MCF 10A (cell line): ENCODE measurements around the gene TEX2. TPM values are rescaled to one million over a fixed set of nuclear protein-coding genes. Genes with fewer than 3 reads are reported as not detected.
A peak's percentile ranks its signal among the peaks of the same experiment; 100 is the strongest.

Experiments used
- BruUV-seq: library from RNA; stranded (reverse); fragments of 400-500 nt; replicated peaks from 2 replicates; lab custom pipeline; 2021; lab: Mats Ljungman, UMichigan
- CTCF ChIA-PET: fragments of 300-600 bp; sonication (Branson Sonifier 250); formaldehyde crosslinking; extraction: SDS; loops from one replicate; lab custom pipeline; 2021; ENCODE audit warnings: antibody characterized with exemption, inconsistent platforms; lab: Yijun Ruan, JAX
- POLR2A ChIA-PET: fragments of 300-600, 350-650 bp; sonication (Branson Sonifier 250); formaldehyde crosslinking; extraction: SDS; loops from one replicate; lab custom pipeline; 2020; ENCODE audit warnings: antibody characterized with exemption, inconsistent platforms; lab: Yijun Ruan, JAX
- DNase-seq: peaks from one replicate; pipeline ENCODE4 v3.0.0-alpha.2; 2018; ENCODE audit not compliant: unreplicated experiment
- H3K27ac Mint-ChIP-seq: one replicate; pipeline ENCODE4 v1.8.0; 2022; ENCODE audit warnings: mild to moderate bottlenecking, low read depth, mixed read lengths; ENCODE audit not compliant: unreplicated experiment
- H3K27me3 Mint-ChIP-seq: one replicate; pipeline ENCODE4 v1.8.0; 2022; ENCODE audit warnings: mixed read lengths; ENCODE audit not compliant: insufficient read depth, unreplicated experiment
- H3K36me3 Mint-ChIP-seq: one replicate; pipeline ENCODE4 v1.8.0; 2022; ENCODE audit warnings: mild to moderate bottlenecking, moderate library complexity, mixed read lengths; ENCODE audit not compliant: insufficient read depth, unreplicated experiment
- H3K4me1 Mint-ChIP-seq: one replicate; pipeline ENCODE4 v1.8.0; 2022; ENCODE audit warnings: mixed read lengths; ENCODE audit not compliant: insufficient read depth, unreplicated experiment
- H3K4me3 Mint-ChIP-seq: one replicate; pipeline ENCODE4 v1.8.0; 2022; ENCODE audit warnings: mild to moderate bottlenecking, moderate library complexity, mixed read lengths; ENCODE audit not compliant: unreplicated experiment
- H3K9me3 Mint-ChIP-seq: one replicate; pipeline ENCODE4 v1.8.0; 2022; ENCODE audit warnings: mixed read lengths; ENCODE audit not compliant: unreplicated experiment
- intact Hi-C: fragments of 100-400 bp; cut with micrococcal nuclease; formaldehyde crosslinking; loops from 2 replicates; pipeline ENCODE4 v1.14.1; 2022
- total RNA-seq: library from RNA; stranded (reverse); gene quantifications from 2 replicates; pipeline ENCODE4 v1.2.3, GENCODE V29; 2022
- TF ChIP-seq, protein P1 (sequence below): fragments of 200-600 bp; IDR thresholded peaks from one replicate; pipeline ENCODE4 v1.8.0; 2022; ENCODE audit warnings: antibody characterized with exemption, mild to moderate bottlenecking; ENCODE audit not compliant: unreplicated experiment

TEX2 gene
- total RNA-seq, 1 experiment from 2014 or later = 42.2 TPM

DNA sequence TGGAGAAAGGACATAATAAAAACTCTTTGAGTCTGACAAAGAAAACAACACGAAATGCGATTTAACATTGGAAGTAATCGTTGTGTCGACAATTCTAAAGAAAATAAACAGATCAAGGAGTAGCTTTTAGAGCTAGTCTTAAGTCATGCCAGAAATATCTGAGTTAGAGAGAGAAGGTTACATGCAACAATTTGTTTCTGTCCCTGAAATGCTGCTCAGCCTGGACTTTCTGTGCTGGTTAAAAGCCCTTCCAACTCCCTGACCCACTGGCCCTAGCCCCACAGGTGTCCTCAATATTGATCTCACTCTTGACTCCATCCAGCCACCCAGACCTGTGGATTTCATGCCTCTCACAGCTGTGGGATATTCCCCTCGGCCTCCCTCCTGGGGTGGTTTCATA, 33.2 kb upstream of the TEX2 start:
- Mint-ChIP-seq H3K27ac (no peak overlapping the region), H3K4me1 (no peaks in the 10 kb centered on the region), H3K4me3 (no peak overlapping the region), H3K36me3 (no peaks in the 10 kb centered on the region), H3K27me3 (no peaks in the 10 kb centered on the region), H3K9me3 (peaks cover 6% of the 10 kb centered on the region)
- CTCF ChIA-PET = interaction anchor here (0.6 to 2.4 kb wide), 6 partner anchors 10 to 196 kb away, joined by 3 to 15 read pairs (median 4); no protein-coding TSS in a partner anchor
- intact Hi-C loops = no loop called here
- TF ChIP-seq, protein P1, sequence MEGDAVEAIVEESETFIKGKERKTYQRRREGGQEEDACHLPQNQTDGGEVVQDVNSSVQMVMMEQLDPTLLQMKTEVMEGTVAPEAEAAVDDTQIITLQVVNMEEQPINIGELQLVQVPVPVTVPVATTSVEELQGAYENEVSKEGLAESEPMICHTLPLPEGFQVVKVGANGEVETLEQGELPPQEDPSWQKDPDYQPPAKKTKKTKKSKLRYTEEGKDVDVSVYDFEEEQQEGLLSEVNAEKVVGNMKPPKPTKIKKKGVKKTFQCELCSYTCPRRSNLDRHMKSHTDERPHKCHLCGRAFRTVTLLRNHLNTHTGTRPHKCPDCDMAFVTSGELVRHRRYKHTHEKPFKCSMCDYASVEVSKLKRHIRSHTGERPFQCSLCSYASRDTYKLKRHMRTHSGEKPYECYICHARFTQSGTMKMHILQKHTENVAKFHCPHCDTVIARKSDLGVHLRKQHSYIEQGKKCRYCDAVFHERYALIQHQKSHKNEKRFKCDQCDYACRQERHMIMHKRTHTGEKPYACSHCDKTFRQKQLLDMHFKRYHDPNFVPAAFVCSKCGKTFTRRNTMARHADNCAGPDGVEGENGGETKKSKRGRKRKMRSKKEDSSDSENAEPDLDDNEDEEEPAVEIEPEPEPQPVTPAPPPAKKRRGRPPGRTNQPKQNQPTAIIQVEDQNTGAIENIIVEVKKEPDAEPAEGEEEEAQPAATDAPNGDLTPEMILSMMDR = no peak
- no peak for DNase-seq
- POLR2A ChIA-PET = interaction anchor here (1.2 kb wide), 2 partner anchors 15 to 150 kb away, joined by 3 read pairs; no protein-coding TSS in a partner anchor
- BruUV-seq = no TSS peak

DNA sequence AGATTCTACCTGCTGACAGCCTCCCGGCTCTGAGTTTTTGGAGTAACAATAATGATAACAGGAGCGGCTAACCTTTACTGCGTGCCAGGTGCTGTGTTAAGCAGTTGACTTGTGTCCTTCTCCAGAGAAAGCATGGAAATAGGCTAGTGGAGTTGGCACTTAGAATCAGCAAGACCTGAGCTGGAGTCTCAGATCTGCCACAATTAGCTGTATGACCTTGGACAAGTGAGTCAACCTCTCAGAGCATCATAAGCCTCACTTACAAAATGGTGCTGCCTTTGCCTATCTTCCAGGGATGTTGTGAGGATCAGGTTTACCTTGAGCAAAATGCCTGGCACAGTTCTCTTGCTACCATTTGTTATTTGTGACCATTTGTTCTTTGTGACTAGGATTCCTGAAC, 32.1 kb upstream of the TEX2 start:
- peaks cover 10% of the 10 kb centered on the region for H3K9me3 Mint-ChIP-seq
- no peak overlapping the region for H3K4me3 Mint-ChIP-seq
- H3K4me1 Mint-ChIP-seq = no peaks in the 10 kb centered on the region
- no peak for DNase-seq
- intact Hi-C loops = no loop called here
- ChIA-PET POLR2A (no interaction called here), CTCF (interaction anchor here (0.6 to 1.0 kb wide), 2 partner anchors 9 to 11 kb away, joined by 3 read pairs; no protein-coding TSS in a partner anchor)
- H3K27ac Mint-ChIP-seq = no peak overlapping the region
- TF ChIP-seq, protein P1 = no peak
- BruUV-seq = no TSS peak
- no peaks in the 10 kb centered on the region for H3K27me3 Mint-ChIP-seq
- H3K36me3 Mint-ChIP-seq = no peaks in the 10 kb centered on the region

DNA sequence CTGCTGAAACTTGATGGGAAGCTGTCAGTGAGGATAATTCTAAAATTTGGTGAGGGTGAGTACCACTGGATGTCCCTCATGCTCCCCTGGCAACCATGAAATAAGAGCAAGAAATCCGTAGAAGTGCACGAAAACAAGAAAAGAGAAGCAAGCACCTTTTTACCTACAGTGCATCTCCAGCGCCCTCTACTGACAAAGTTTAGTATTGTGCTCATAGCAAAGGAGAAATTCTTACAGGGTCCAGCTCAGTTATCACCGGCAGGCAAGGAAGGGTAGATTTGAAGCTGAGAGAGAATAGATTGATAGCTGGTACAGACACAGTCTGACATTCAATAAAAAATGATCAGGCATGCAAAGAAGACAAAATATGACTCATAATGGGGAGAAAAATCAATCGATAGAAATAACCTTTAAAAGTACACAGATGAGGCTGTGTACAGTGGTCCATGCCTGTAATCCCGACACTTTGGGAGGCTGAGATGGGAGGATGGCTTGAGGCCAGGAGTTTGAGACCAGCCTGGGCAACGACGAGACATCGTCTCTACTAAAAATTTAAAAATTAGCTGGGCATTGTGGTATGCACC, 28.3 kb upstream of the TEX2 start:
- POLR2A ChIA-PET = interaction anchor here (0.6 to 1.3 kb wide), 5 partner anchors 9 to 146 kb away, joined by 3 to 6 read pairs (median 3); no protein-coding TSS in a partner anchor
- no peaks in the 10 kb centered on the region for H3K4me1 Mint-ChIP-seq
- peaks cover 10% of the 10 kb centered on the region for H3K9me3 Mint-ChIP-seq
- peak; percentile 27 for DNase-seq
- H3K36me3 Mint-ChIP-seq = no peaks in the 10 kb centered on the region
- intact Hi-C loops = no loop called here
- no peaks in the 10 kb centered on the region for H3K27me3 Mint-ChIP-seq
- H3K4me3 Mint-ChIP-seq = no peak overlapping the region
- TF ChIP-seq, protein P1 = peak; percentile 40
- H3K27ac Mint-ChIP-seq = no peak overlapping the region
- CTCF ChIA-PET = interaction anchor here (0.6 to 2.8 kb wide), 11 partner anchors 9 to 271 kb away, joined by 3 to 9 read pairs (median 4); partner anchors contain the start of gene ICAM2
- BruUV-seq = no TSS peak

DNA sequence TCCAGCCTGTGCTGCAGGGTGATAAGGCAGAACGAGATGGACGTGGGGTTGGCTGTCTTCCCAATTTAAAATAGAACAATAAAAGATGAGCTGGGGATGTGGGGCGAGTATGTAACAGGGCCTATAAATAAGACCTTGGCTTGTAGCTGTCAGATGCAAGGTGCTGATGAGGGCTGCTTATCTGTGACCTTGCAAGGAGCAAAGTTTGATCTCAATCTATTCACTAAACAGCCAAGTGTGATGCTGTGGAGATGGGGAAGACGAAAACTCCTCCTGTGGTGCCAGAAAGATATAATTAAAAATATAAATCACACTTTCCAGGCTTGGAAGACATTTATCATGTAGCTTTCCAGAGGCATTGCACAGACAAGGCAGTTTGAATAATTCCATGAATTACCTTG, 26.7 kb upstream of the TEX2 start:
- no peaks in the 10 kb centered on the region for H3K4me1 Mint-ChIP-seq

More for the DNA sequence above, 26.7 kb upstream of the TEX2 start:
- no TSS peak for BruUV-seq
- TF ChIP-seq, protein P1 = no peak
- Mint-ChIP-seq H3K9me3 (peaks cover 10% of the 10 kb centered on the region), H3K27ac (no peak overlapping the region), H3K4me3 (no peak overlapping the region), H3K27me3 (no peaks in the 10 kb centered on the region), H3K36me3 (no peaks in the 10 kb centered on the region)
- DNase-seq = no peak
- POLR2A ChIA-PET = interaction anchor here (1.3 kb wide), 1 partner anchor 144 kb away, joined by 4 read pairs; no protein-coding TSS in a partner anchor
- CTCF ChIA-PET = interaction anchor here (0.7 to 2.4 kb wide), 4 partner anchors 10 to 376 kb away, joined by 3 to 9 read pairs (median 4); no protein-coding TSS in a partner anchor
- intact Hi-C loops = loop anchor here (10.0 kb wide), 1 partner anchor 375 kb away; the partner anchor contains the start of genes CSHL1 and GH1
